Measurements from ENCODE around the gene IL18RAP. TPM values are rescaled to one million over a fixed set of nuclear protein-coding genes. Genes with fewer than 3 reads are reported as not detected.

Gene IL18RAP
- total RNA-seq, 1 donor from 2014 or later = not detected

- no peak for DNase-seq (ENCODE audit: extremely low read depth, low read depth, low spot score)
Measured at GRCh38 chr2:102451968-102452367, 29.0 kb downstream of the IL18RAP start.

DNA sequence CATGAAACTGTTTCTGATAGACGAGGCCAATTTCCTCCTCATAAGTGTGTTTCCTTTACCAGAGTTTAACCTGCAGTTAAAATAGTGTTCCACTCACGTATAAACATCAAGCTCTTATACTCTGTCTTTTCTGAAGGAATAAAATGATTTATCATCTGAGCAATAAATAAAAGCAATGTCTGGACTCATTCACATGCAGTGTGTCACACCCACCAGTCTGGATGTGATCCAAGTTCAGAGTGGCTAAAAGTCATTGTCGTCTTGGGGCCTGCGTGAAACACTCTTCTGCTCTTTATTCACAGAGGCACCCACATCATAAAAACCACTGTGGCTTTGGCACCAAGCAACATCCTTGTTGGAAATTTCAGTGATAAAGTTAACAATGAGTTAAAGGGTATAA, 30.5 kb downstream of the IL18RAP start:
- no peak for DNase-seq (ENCODE audit: extremely low read depth, low read depth, low spot score)

DNA sequence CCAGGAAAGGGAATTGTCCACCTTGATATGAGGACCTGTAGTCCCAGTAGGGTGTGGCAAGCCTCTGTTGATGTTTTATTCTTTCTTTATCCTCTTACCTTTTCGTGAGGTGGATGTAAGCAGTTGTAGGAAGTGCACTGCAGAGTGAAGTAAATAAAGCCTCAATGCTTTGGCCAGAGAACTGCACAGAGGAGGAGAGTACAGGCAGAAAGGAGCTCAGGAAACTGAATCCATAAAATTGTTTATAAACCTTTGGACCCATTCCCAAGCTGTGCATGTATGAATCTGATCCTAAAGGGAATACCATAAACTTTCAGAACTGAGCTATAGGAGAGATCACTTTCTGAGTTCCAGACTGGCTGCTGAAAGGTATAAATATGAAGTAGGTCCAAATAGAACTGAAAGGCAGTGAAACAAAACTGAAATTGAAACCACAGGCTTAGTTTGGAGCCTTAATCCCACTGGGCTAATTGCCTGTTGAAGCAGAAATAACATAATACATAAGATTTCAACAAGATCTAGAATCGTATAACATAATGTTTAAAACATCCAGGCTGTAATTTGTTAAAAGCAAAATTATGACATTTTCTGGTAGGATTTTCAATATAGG, 32.2 kb downstream of the IL18RAP start:
- no peak for DNase-seq (ENCODE audit: extremely low read depth, low read depth, low spot score)

GRCh38 chr2:102460467-102460866, 37.5 kb downstream of the IL18RAP start:
- no peak for DNase-seq (ENCODE audit: extremely low read depth, low read depth, low spot score)

GRCh38 chr2:102461188-102461587, 38.2 kb downstream of the IL18RAP start:
- DNase-seq (ENCODE audit: extremely low read depth, low read depth, low spot score) = no peak

DNA sequence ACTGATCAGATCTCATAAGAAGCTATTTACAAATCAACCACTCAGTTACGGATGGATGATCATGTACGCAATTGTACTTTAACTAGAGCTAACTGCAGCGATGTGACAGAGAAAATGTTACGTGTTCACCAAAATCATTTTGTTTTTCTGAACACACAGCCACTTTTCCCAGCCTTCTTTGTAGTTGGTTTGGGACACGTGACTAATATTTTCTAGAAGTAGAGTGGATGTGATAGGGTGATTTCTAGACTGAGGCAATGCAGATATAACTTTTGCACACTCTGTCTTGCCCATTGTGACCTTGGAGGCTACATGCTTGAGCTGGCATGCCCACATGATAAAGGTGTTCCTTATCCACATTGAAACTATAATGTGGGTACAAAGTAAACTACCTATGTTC, 40.2 kb downstream of the IL18RAP start:
- DNase-seq (ENCODE audit: extremely low read depth, low read depth, low spot score) = no peak

DNA sequence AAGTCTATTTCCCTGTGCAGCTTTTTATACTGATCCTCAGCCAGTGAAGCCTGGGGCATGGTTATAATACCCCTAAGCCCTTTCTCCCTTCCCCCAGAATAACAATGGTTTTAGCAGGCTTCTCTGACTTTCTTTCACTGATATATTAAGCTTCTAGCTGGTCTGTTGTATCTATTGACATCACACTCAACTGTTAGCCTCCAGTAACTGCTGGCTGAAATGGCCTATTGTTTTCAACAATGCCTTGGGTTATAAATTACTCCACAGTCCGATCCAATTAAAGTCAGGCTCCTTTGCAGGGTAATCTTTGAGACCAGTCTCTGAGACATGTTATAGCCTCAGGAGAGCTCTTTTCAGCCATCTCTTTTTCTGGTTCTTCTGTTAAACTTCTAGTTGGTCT, 47.2 kb downstream of the IL18RAP start:
- DNase-seq (ENCODE audit: extremely low read depth, low read depth, low spot score) = no peak

DNA sequence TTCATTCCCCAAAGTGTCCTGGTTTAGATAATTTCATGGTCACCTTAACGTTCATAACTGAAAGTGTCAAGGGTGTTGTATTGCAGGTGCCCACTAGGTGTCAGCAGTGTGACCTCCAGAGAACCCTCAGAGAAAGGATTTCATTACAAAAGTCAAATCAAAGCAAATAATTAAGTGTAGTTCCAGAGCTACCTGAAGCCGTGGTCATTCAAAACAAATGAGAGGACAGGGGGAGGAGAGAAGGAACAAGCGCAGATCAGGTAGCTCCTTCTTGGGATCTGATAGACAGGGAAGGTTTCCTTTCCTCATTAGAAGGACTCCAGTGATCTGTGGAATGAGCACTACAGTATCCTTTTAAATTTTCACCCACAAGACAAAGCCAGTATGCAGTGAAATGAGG, 50.1 kb downstream of the IL18RAP start, which contains the start of gene SLC9A4:
TSS of gene SLC9A4 (plus strand) at position 207 of the 400 bp plus-strand sequence. CDS start 534 bp downstream, outside the sequence.
- peak; percentile 12 for DNase-seq (ENCODE audit: extremely low read depth, low read depth, low spot score)

- no peak for DNase-seq (ENCODE audit: extremely low read depth, low read depth, low spot score)
Measured at GRCh38 chr2:102473631-102474030, 50.7 kb downstream of the IL18RAP start.

GRCh38 chr2:102474785-102475184, 51.8 kb downstream of the IL18RAP start:
- DNase-seq (ENCODE audit: extremely low read depth, low read depth, low spot score) = no peak

DNA sequence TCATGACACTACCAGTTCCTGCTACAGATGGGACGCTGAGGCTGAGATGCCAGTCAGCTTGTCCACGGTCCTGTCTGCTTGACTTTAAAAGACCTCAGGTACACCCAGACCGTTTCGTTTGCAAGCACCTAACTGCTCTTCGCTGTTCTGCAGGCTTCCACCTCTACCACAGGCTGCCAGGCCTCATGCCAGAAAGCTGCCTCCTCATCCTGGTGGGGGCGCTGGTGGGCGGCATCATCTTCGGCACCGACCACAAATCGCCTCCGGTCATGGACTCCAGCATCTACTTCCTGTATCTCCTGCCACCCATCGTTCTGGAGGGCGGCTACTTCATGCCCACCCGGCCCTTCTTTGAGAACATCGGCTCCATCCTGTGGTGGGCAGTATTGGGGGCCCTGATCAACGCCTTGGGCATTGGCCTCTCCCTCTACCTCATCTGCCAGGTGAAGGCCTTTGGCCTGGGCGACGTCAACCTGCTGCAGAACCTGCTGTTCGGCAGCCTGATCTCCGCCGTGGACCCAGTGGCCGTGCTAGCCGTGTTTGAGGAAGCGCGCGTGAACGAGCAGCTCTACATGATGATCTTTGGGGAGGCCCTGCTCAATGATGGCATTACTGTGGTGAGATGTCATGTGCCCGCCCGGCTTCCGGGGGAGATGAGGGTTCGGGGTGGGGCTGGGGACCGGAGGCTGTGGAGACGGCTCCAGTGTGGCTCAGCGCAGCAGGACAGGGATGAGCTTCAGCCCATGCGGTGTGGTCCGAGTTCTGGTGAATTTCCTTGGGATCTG, 55.9 kb downstream of the IL18RAP start:
- no peak for DNase-seq (ENCODE audit: extremely low read depth, low read depth, low spot score)

DNA sequence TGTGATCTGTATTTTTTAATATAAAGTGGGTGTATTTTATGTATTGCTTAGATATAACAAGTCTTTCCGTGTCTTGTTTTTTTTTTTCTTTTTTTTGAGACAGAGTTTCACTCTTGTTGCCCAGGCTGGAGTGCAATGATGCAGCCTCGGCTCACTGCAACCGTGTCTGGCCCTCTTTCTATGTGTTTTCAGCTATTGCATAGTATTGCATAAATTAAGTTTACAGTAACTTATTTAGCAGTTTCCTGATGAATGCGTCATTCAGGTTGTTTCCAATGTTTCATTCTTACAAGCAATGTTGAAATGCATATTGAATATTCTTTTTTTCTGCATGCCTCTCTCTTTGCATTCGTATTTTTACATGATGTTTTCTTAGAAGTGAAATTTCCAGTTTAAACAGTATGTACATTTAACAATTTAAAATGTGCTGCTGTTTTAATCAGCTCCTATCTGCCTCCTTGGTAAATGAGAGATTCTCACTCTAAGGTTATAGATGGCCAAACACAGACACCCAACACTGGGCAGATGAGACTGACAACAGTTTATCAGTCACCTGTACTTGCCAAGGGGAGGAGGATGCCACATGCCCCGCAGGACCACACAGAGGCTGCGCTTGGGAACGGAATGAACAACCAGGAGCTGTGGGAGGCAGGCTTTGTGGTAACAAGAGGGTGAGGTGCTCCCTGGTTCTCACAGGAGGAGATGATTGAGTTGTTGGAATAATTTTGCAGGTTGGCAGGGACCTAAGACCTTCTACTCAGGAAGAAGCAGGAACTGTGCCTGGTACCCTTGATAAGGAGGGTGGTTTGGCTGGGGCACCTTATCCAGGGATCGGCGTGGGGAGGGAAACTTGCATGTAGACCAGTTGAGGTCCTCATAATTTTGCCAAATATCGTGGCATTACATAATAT, 57.6 kb downstream of the IL18RAP start:
- DNase-seq (ENCODE audit: extremely low read depth, low read depth, low spot score) = no peak

DNA sequence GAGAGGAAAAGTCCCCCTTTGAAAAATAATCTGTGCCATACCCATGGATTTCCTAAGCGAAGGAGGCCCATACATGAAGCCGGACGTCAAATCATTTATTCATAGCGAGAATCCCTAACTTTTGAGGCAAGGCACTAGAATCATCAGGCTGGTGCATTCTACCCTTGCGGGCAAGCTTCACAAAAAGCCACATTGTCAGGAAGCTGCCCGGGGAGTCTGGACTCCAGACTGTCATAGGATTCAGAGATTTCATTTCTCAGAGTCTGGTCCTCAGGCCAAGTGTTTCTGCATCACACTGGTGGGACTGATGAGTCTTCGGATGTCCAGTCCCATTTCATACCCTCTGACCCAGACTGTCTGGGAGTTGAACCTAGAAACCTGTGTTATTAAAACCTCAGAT, 59.0 kb downstream of the IL18RAP start:
- DNase-seq (ENCODE audit: extremely low read depth, low read depth, low spot score) = no peak

DNA sequence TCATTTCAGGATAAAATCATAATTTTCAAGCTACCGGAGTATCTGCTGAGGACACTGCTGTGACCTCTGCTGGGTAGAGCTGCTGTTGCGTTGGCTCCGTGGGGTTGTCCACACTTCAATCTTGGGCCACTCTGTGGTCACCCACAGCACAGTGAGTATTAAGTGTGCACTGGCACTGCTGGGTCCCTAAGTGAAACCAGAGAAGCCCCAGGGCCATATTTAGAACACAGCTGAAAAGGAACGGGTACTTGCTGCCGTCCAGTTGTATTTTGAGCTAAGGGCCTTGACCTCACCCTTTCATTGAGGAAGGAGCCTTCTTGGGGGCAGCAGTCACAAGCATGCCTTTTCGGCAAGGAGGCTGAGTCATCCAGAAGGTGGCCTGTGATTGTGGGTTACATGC, 60.1 kb downstream of the IL18RAP start:
- no peak for DNase-seq (ENCODE audit: extremely low read depth, low read depth, low spot score)

DNA sequence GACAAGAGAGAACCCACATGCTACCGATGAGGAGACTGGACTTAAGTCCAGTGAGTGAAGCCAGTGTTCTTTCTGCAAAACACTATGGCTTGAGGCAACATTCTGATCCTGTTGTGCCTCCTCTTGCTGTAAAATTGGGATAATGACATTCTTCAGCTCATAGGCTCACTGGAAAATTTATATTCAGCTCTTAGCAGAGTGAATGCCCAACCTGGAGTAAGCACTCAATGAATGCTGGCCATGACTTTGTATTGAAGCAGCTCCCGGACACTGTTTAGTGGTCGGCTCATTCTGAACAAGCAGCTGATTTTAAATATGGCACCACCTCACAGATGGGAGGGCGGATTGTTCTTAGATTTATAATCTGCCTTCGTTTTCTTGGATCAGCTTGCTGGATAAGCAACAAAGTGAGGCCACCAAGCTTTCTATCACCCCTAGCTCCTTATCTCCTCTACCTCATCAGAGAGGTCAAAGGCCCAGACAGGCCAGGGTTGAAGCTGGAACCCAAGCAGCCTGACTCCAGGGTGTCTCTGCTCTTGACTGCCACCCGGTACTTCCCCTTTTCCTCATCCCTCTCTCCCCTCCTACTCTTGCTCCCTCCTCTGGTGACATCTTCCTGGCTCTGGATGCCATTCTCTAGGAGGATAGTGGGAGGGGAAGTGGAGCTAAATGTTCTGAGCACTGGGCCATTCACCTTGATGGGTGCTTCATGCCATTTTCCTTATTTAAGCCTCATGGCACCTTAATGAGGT, 61.5 kb downstream of the IL18RAP start:
- no peak for DNase-seq (ENCODE audit: extremely low read depth, low read depth, low spot score)

DNA sequence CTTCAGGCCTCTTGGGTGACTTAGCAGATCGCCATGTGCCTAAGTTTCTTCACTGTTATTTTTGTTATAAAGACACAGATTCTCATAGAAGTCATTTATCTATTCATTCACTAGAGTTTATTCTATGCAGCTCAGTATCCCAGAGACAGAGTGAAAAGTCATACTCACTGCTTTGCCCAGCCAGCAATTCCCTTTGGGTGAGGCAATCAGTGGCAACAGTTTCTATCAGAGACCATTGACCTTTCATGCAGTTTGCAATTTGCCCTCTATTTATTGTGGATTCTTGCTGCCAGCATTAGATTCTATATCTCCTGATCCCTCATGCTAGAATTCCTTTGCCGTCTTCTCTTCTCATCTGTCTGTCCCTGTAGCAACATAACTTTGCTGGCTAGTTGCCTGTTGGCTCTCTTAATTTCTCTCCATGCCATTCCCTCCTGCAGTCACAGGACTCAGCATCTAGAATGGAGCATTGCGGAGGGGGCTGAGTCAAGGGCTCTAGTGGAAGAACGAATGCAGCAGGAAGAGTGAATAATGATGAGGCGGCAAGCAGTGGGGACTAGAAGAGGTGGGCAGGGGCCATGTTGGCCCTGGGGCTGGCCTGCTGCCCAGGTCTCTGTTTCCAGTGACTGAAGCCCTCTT, 62.3 kb downstream of the IL18RAP start:
- no peak for DNase-seq (ENCODE audit: extremely low read depth, low read depth, low spot score)

- DNase-seq (ENCODE audit: extremely low read depth, low read depth, low spot score) = no peak
Measured at GRCh38 chr2:102486941-102487702, 64.2 kb downstream of the IL18RAP start.

DNA sequence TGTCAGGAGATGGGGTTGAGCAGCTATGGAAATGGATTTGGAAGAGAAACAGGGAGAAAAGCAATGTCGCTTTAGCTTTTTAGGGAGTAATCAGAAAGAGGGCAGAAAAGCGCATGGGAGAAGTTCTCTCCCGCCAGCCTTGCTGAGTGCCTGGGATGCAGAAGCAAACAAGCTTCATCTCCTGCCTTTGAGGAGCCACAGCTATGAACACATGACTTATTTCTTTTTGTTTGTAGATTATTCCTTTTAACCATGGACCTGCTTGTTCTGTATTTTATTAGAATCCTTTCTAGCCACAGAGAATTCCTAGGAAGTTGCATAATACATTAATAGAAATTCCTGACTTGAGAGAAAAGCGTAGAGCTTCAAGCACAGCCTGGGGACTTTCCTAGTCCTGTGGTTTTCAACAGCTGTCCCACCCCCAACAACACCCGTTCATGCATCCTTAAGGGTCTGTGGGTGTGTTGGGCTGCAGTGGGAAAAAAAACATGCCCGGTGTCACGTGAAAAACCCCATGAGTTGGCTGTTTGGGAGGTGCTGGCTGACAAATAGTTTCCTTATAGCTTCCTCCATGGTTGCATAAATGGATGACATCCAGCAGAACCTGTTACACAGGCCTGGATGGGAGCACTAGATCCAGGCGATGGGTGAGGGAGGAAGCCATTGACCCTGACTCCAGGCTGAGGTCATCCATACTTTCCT, 65.0 kb downstream of the IL18RAP start:
- no peak for DNase-seq (ENCODE audit: extremely low read depth, low read depth, low spot score)

GRCh38 chr2:102489646-102490045, 66.7 kb downstream of the IL18RAP start:
- DNase-seq (ENCODE audit: extremely low read depth, low read depth, low spot score) = no peak

All from glomerular endothelial cell (primary cell).